Measurements from ENCODE around the gene UBE2I.

DNA sequence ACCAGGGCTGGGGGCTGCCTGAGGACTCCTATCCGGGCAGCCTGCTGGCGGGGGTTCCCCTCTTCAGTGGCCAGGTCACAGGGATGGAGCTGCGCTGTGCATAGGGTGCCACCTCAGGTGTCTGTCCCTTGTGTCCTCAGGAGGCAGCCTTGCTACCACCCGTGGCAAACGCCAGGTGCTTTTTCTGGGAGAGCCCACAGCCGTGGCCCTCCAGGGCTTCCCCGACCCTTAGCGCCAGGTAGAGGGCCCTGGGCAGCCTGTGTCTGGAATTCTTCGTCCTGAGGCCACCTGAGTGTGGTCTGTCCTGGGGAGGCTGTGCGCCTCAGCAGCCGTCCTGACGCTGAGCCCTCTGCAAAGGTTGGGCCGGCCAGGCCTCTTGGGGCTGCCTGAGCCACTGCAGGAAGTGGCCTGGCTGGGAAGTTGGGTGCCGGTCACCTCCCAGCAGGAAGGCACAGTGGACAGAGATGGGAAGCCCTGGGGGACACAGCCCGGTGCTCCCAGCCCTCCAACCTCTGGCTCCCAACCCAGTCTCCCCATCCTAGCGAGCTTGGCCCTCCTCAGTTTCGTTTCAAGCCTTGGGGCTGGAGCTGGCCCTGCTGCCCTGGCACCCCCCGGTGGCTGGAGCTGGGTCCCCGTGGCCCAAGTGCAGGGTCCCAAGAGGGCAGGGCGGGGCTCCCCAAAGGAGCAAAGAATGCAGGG is 16.4 kb downstream of the UBE2I start:
- TF ChIP-seq RFX5 (IDR thresholded peaks at IDR 0.05) (no peak), BHLHE40 (IDR thresholded peaks at IDR 0.05; ENCODE audit: low read depth, low read length) (no peak), SREBF2 (IDR thresholded peaks at IDR 0.05) (no peak), POLR2A (IDR thresholded peaks at IDR 0.05; ENCODE audit: low read length) (no peak), ZNF302 (CRISPR knock-in tag; IDR thresholded peaks at IDR 0.05) (no peak), ATOH8 (CRISPR knock-in tag; IDR thresholded peaks at IDR 0.05; ENCODE audit: low read depth) (no peak), ZSCAN20 (CRISPR knock-in tag; IDR thresholded peaks at IDR 0.05) (no peak), MAZ (IDR thresholded peaks at IDR 0.05; ENCODE audit: borderline replicate concordance, low read depth, low read length) (no peak), EP300 (IDR thresholded peaks at IDR 0.05) (no peak)
- TF ChIP-seq, protein P1, sequence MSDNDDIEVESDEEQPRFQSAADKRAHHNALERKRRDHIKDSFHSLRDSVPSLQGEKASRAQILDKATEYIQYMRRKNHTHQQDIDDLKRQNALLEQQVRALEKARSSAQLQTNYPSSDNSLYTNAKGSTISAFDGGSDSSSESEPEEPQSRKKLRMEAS (IDR thresholded peaks at IDR 0.05) = no peak
- TF ChIP-seq, protein P2, sequence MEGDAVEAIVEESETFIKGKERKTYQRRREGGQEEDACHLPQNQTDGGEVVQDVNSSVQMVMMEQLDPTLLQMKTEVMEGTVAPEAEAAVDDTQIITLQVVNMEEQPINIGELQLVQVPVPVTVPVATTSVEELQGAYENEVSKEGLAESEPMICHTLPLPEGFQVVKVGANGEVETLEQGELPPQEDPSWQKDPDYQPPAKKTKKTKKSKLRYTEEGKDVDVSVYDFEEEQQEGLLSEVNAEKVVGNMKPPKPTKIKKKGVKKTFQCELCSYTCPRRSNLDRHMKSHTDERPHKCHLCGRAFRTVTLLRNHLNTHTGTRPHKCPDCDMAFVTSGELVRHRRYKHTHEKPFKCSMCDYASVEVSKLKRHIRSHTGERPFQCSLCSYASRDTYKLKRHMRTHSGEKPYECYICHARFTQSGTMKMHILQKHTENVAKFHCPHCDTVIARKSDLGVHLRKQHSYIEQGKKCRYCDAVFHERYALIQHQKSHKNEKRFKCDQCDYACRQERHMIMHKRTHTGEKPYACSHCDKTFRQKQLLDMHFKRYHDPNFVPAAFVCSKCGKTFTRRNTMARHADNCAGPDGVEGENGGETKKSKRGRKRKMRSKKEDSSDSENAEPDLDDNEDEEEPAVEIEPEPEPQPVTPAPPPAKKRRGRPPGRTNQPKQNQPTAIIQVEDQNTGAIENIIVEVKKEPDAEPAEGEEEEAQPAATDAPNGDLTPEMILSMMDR (IDR thresholded peaks at IDR 0.05) = no peak
